ENCODE data around the gene SRRM3. TPM values are rescaled to one million over a fixed set of nuclear protein-coding genes. Genes with fewer than 3 reads are reported as not detected.
A peak's percentile ranks its signal among the peaks of the same experiment; 100 is the strongest.
"Not testable (repeated sequence)": the region's sequence is repeated elsewhere in the genome, so short reads cannot be mapped to it uniquely, and the experiment has no call there.

SRRM3 gene
- total RNA-seq, 2 experiments from 2014 or later, result not detected

GRCh38 chr7:76260171-76260703 lies 58.5 kb downstream of the SRRM3 start:
- Mint-ChIP-seq H3K4me1 (no peaks in the 10 kb centered on the region), H3K9me3 (no peaks in the 10 kb centered on the region), H3K27me3 (peaks cover 60% of the 10 kb centered on the region), H3K27ac (no peak overlapping the region), H3K36me3 (no peaks in the 10 kb centered on the region), H3K4me3 (no peak overlapping the region)
- peak; percentile 40 for DNase-seq

- Mint-ChIP-seq H3K9me3 (no peaks in the 10 kb centered on the region), H3K27me3 (peaks cover 63% of the 10 kb centered on the region), H3K4me3 (no peak overlapping the region), H3K36me3 (no peaks in the 10 kb centered on the region), H3K27ac (no peak overlapping the region), H3K4me1 (no peaks in the 10 kb centered on the region)
- DNase-seq, result no peak
Measured at GRCh38 chr7:76261329-76261728, 59.6 kb downstream of the SRRM3 start.

- Mint-ChIP-seq H3K27me3 (peaks cover 67% of the 10 kb centered on the region), H3K4me1 (no peaks in the 10 kb centered on the region), H3K4me3 (no peak overlapping the region), H3K27ac (no peak overlapping the region), H3K9me3 (no peaks in the 10 kb centered on the region), H3K36me3 (no peaks in the 10 kb centered on the region)
- DNase-seq, result no peak
Measured at GRCh38 chr7:76261931-76262330, 60.2 kb downstream of the SRRM3 start.

- no peaks in the 10 kb centered on the region for H3K36me3 Mint-ChIP-seq
- H3K4me3 Mint-ChIP-seq, result no peak overlapping the region
- peak; percentile 37 for DNase-seq
- H3K9me3 Mint-ChIP-seq, result no peaks in the 10 kb centered on the region
- H3K4me1 Mint-ChIP-seq, result peaks cover under 1% of the 10 kb centered on the region
- H3K27me3 Mint-ChIP-seq, result peaks cover 65% of the 10 kb centered on the region
- peak overlapping the region; percentile 63 for H3K27ac Mint-ChIP-seq
Measured at GRCh38 chr7:76262683-76263402, 61.1 kb downstream of the SRRM3 start.

GRCh38 chr7:76265299-76265698 lies 63.6 kb downstream of the SRRM3 start:
- no peak overlapping the region for H3K4me3 Mint-ChIP-seq
- H3K36me3 Mint-ChIP-seq, result no peaks in the 10 kb centered on the region
- DNase-seq, result no peak
- H3K4me1 Mint-ChIP-seq, result peaks cover 2% of the 10 kb centered on the region
- peaks cover 65% of the 10 kb centered on the region for H3K27me3 Mint-ChIP-seq
- H3K9me3 Mint-ChIP-seq, result no peaks in the 10 kb centered on the region
- H3K27ac Mint-ChIP-seq, result no peak overlapping the region

- Mint-ChIP-seq H3K9me3 (no peaks in the 10 kb centered on the region), H3K36me3 (no peaks in the 10 kb centered on the region), H3K27me3 (peaks cover 49% of the 10 kb centered on the region), H3K27ac (no peak overlapping the region), H3K4me3 (no peak overlapping the region), H3K4me1 (peaks cover 9% of the 10 kb centered on the region)
- DNase-seq, result peak; percentile 28
Measured at GRCh38 chr7:76267107-76267893, 65.6 kb downstream of the SRRM3 start.

- H3K4me3 Mint-ChIP-seq, result peak overlapping the region; percentile 32
- H3K9me3 Mint-ChIP-seq, result no peaks in the 10 kb centered on the region
- H3K4me1 Mint-ChIP-seq, result peaks cover 10% of the 10 kb centered on the region
- H3K27me3 Mint-ChIP-seq, result peaks cover 44% of the 10 kb centered on the region
- DNase-seq, result no peak
- no peak overlapping the region for H3K27ac Mint-ChIP-seq
- no peaks in the 10 kb centered on the region for H3K36me3 Mint-ChIP-seq
Measured at GRCh38 chr7:76267894-76268183, 66.1 kb downstream of the SRRM3 start.

GRCh38 chr7:76268376-76268775 lies 66.7 kb downstream of the SRRM3 start:
- peaks cover 39% of the 10 kb centered on the region for H3K27me3 Mint-ChIP-seq
- H3K4me3 Mint-ChIP-seq, result no peak overlapping the region
- no peaks in the 10 kb centered on the region for H3K9me3 Mint-ChIP-seq
- no peaks in the 10 kb centered on the region for H3K36me3 Mint-ChIP-seq
- peaks cover 15% of the 10 kb centered on the region for H3K4me1 Mint-ChIP-seq
- no peak overlapping the region for H3K27ac Mint-ChIP-seq
- no peak for DNase-seq

GRCh38 chr7:76269895-76270294 lies 68.2 kb downstream of the SRRM3 start:
- H3K9me3 Mint-ChIP-seq, result no peaks in the 10 kb centered on the region
- H3K4me1 Mint-ChIP-seq, result peaks cover 20% of the 10 kb centered on the region
- no peak overlapping the region for H3K4me3 Mint-ChIP-seq
- H3K36me3 Mint-ChIP-seq, result no peaks in the 10 kb centered on the region
- no peak overlapping the region for H3K27ac Mint-ChIP-seq
- DNase-seq, result no peak
- peaks cover 36% of the 10 kb centered on the region for H3K27me3 Mint-ChIP-seq

- H3K27ac Mint-ChIP-seq, H3K36me3 Mint-ChIP-seq, DNase-seq, H3K4me3 Mint-ChIP-seq, H3K9me3 Mint-ChIP-seq: not testable (repeated sequence)
- H3K4me1 Mint-ChIP-seq, result peaks cover 20% of the 10 kb centered on the region
- H3K27me3 Mint-ChIP-seq, result peaks cover 36% of the 10 kb centered on the region
Measured at GRCh38 chr7:76271384-76271783, 69.7 kb downstream of the SRRM3 start.

- no peak for DNase-seq
- Mint-ChIP-seq H3K4me1 (peaks cover 20% of the 10 kb centered on the region), H3K36me3 (no peaks in the 10 kb centered on the region), H3K27ac (no peak overlapping the region), H3K9me3 (no peaks in the 10 kb centered on the region), H3K27me3 (peaks cover 35% of the 10 kb centered on the region), H3K4me3 (no peak overlapping the region)
Measured at GRCh38 chr7:76272142-76272541, 70.4 kb downstream of the SRRM3 start.

GRCh38 chr7:76272851-76273497 lies 71.3 kb downstream of the SRRM3 start:
- peak overlapping the region; percentile 23 for H3K27ac Mint-ChIP-seq
- H3K4me3 Mint-ChIP-seq, result peak overlapping the region; percentile 61
- H3K36me3 Mint-ChIP-seq, result no peaks in the 10 kb centered on the region
- no peak for DNase-seq
- H3K4me1 Mint-ChIP-seq, result peaks cover 19% of the 10 kb centered on the region
- peaks cover 39% of the 10 kb centered on the region for H3K27me3 Mint-ChIP-seq
- no peaks in the 10 kb centered on the region for H3K9me3 Mint-ChIP-seq

GRCh38 chr7:76273503-76273902 lies 71.8 kb downstream of the SRRM3 start:
- Mint-ChIP-seq H3K4me1 (peaks cover 19% of the 10 kb centered on the region), H3K27ac (peak overlapping the region; percentile 63), H3K27me3 (peaks cover 35% of the 10 kb centered on the region), H3K36me3 (no peaks in the 10 kb centered on the region), H3K4me3 (peak overlapping the region; percentile 1), H3K9me3 (no peaks in the 10 kb centered on the region)
- no peak for DNase-seq

- Mint-ChIP-seq H3K36me3 (no peaks in the 10 kb centered on the region), H3K9me3 (no peaks in the 10 kb centered on the region), H3K4me1 (peaks cover 10% of the 10 kb centered on the region), H3K27ac (no peak overlapping the region), H3K4me3 (no peak overlapping the region), H3K27me3 (peaks cover 60% of the 10 kb centered on the region)
- DNase-seq, result no peak
Measured at GRCh38 chr7:76278540-76278939, 76.8 kb downstream of the SRRM3 start.

GRCh38 chr7:76280408-76280807 lies 78.7 kb downstream of the SRRM3 start:
- Mint-ChIP-seq H3K4me3 (no peak overlapping the region), H3K4me1 (peaks cover 7% of the 10 kb centered on the region)

More at GRCh38 chr7:76280408-76280807, 78.7 kb downstream of the SRRM3 start:
- H3K9me3 Mint-ChIP-seq, result no peaks in the 10 kb centered on the region
- no peak overlapping the region for H3K27ac Mint-ChIP-seq
- H3K27me3 Mint-ChIP-seq, result peaks cover 71% of the 10 kb centered on the region
- DNase-seq, result no peak
- H3K36me3 Mint-ChIP-seq, result no peaks in the 10 kb centered on the region
